ENCODE data around the gene HAGH.

DNA sequence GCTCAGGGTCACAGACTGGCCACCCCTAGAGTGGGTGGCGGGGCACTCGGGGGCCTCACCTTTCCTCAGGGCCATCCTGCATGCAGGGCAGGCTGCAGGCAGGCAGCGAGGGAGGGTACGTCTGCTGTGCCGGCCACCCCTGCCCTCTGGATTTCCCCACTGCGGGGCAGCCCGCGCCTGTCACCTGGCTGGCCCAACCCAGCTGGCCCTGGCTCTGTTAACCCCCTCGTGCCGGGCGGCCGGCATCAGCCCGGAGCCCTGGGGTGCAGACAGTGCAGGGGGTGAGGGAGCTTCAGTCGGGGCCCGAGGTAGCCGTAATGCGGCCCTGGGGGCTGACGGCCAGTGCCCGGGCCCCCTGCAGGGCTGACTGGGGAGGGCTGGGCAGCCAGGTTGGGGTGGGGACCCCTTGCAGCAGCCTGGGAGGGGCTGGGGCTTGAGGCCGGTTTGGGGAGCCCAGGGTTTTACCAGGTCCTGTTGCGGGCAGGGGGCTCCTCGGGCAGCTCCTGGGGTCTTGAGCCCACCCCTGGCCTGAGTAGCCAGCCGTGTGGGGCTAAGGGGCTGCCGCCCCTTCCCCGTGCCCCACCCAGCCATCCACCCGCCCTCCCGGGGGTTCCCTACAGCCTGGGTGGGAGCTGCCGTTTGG lies 32.9 kb downstream of the HAGH start, which contains the start of gene IGFALS:
- TF ChIP-seq CTCF (IDR thresholded peaks at IDR 0.05; ENCODE audit: borderline replicate concordance, extremely low read depth, low read length, poor library complexity, severe bottlenecking) (no peak), EZH2 (IDR thresholded peaks at IDR 0.05; ENCODE audit: borderline replicate concordance, low read depth, low read length, severe bottlenecking) (no peak)
